IMR-90 (cell line): Measurements from ENCODE around the gene C2. TPM values are rescaled to one million over a fixed set of nuclear protein-coding genes. Genes with fewer than 3 reads are reported as not detected.

Experiments used
- ATAC-seq: fragments of 200-7000 bp; cut with Tn5 transposase; 2 replicates; pipeline ENCODE4 v1.9.1; 2020; ENCODE audit warnings: low read depth, mild to moderate bottlenecking, moderate library complexity
- BruUV-seq: library from RNA; stranded (reverse); fragments of 400-500 nt; replicated peaks from 2 replicates; lab custom pipeline; 2021; lab: Mats Ljungman, UMichigan
- CTCF ChIA-PET: fragments of 300-600 bp; formaldehyde crosslinking; extraction: SDS; loops from one replicate; lab custom pipeline; 2021; ENCODE audit warnings: antibody characterized with exemption; lab: Yijun Ruan, JAX
- POLR2A ChIA-PET: fragments of 300-600 bp; sonication (Branson Sonifier 250); formaldehyde crosslinking; loops from one replicate; lab custom pipeline; 2022; ENCODE audit warnings: antibody characterized with exemption; ENCODE audit not compliant: unreplicated experiment; lab: Charles Lee
- DNase-seq: peaks from one replicate; pipeline ENCODE4 v3.0.0; 2013
- H2AFZ ChIP-seq: replicated peaks from 2 replicates; pipeline ENCODE3; 2013; ENCODE audit warnings: low read length, mild to moderate bottlenecking; ENCODE audit not compliant: poor library complexity
- H2AK5ac ChIP-seq: 2 replicates; pipeline ENCODE4 v1.6.1; 2013; ENCODE audit warnings: low read depth, low read length, inconsistent platforms
- H2AK9ac ChIP-seq: replicated peaks from 2 replicates; pipeline ENCODE3; 2013; ENCODE audit warnings: mild to moderate bottlenecking, low read depth, low read length, moderate library complexity; ENCODE audit not compliant: poor library complexity
- H2BK120ac ChIP-seq: 2 replicates; pipeline ENCODE4 v1.6.1; 2013; ENCODE audit warnings: low read depth, low read length, inconsistent platforms
- H2BK15ac ChIP-seq: 3 replicates; pipeline ENCODE4 v1.6.1; 2013; ENCODE audit warnings: low read depth, low read length, inconsistent platforms
- H2BK20ac ChIP-seq: 2 replicates; pipeline ENCODE4 v1.6.1; 2013; ENCODE audit warnings: low read depth, mild to moderate bottlenecking, inconsistent platforms, low read length, moderate library complexity
- H2BK5ac ChIP-seq: 2 replicates; pipeline ENCODE4 v1.6.1; 2013; ENCODE audit warnings: mild to moderate bottlenecking, low read depth, low read length, inconsistent platforms; ENCODE audit not compliant: poor library complexity, severe bottlenecking
- H3K14ac ChIP-seq: replicated peaks from 2 replicates; pipeline ENCODE4 v1.6.1; 2013; ENCODE audit warnings: low read depth, low read length, inconsistent platforms
- H3K18ac ChIP-seq: 2 replicates; pipeline ENCODE4 v1.6.1; 2013; ENCODE audit warnings: low read depth, low read length, control low read depth
- H3K23ac ChIP-seq: 2 replicates; pipeline ENCODE4 v1.6.1; 2013; ENCODE audit warnings: low read depth, low read length, inconsistent platforms
- H3K27ac ChIP-seq: 2 replicates; pipeline ENCODE4 v1.5.1; 2013; ENCODE audit warnings: mild to moderate bottlenecking, control low read depth, low read length; ENCODE audit not compliant: insufficient read depth
- H3K27me3 ChIP-seq: 2 replicates; pipeline ENCODE4 v1.6.1; 2013; ENCODE audit warnings: low read length; ENCODE audit not compliant: control insufficient read depth, insufficient read depth
- H3K36me3 ChIP-seq: 2 replicates; pipeline ENCODE4 v1.6.1; 2013; ENCODE audit warnings: low read length, mixed read lengths; ENCODE audit not compliant: control insufficient read depth, insufficient read depth
- H3K4ac ChIP-seq: 2 replicates; pipeline ENCODE4 v1.6.1; 2013; ENCODE audit warnings: low read depth, low read length, inconsistent platforms
- H3K4me1 ChIP-seq: 2 replicates; pipeline ENCODE4 v1.6.1; 2013; ENCODE audit warnings: low read length, mixed read lengths; ENCODE audit not compliant: control insufficient read depth, insufficient read depth
- H3K4me2 ChIP-seq: 2 replicates; pipeline ENCODE4 v1.6.1; 2013; ENCODE audit warnings: low read depth, mild to moderate bottlenecking, control low read depth, low read length, moderate library complexity
- H3K4me3 ChIP-seq: 2 replicates; pipeline ENCODE4 v1.5.1; 2013; ENCODE audit warnings: low read depth, mild to moderate bottlenecking, control low read depth, low read length, moderate library complexity; ENCODE audit not compliant: insufficient read depth
- H3K56ac ChIP-seq: 2 replicates; pipeline ENCODE4 v1.6.1; 2013; ENCODE audit warnings: low read length, inconsistent platforms; ENCODE audit not compliant: insufficient read depth; ENCODE audit errors: extremely low read depth
- H3K79me1 ChIP-seq, 2 experiments: 2 replicates each; pipeline ENCODE4 v1.6.1; 2013; ENCODE audit warnings: low read length in 2 of 2, inconsistent platforms in 1 of 2, low read depth in 1 of 2
- H3K9ac ChIP-seq: 2 replicates; pipeline ENCODE4 v1.6.1; 2013; ENCODE audit warnings: low read depth, low read length, control low read depth
- H3K9me1 ChIP-seq: 2 replicates; pipeline ENCODE4 v1.6.1; 2013; ENCODE audit warnings: low read length, inconsistent platforms; ENCODE audit not compliant: insufficient read depth
- H3K9me3 ChIP-seq: 2 replicates; pipeline ENCODE4 v1.6.1; 2013; ENCODE audit warnings: low read length; ENCODE audit not compliant: control insufficient read depth, insufficient read depth
- H4K20me1 ChIP-seq: 2 replicates; pipeline ENCODE4 v1.6.1; 2013; ENCODE audit warnings: low read length, inconsistent platforms; ENCODE audit not compliant: insufficient read depth
- H4K5ac ChIP-seq: 2 replicates; pipeline ENCODE4 v1.6.1; 2013; ENCODE audit warnings: mild to moderate bottlenecking, low read depth, low read length, control low read depth
- H4K8ac ChIP-seq, 2 experiments: 2 replicates each; pipeline ENCODE4 v1.6.1; 2013; ENCODE audit warnings: low read depth in 2 of 2, low read length in 2 of 2, control low read depth in 1 of 2, inconsistent platforms in 1 of 2
- H4K91ac ChIP-seq: 2 replicates; pipeline ENCODE4 v1.6.1; 2013; ENCODE audit warnings: low read depth, low read length, inconsistent platforms; ENCODE audit not compliant: insufficient read depth
- MXI1 ChIP-seq: IDR thresholded peaks from 2 replicates; pipeline ENCODE4 v1.6.1; 2012; ENCODE audit warnings: low read depth, mild to moderate bottlenecking, low read length, moderate library complexity, borderline replicate concordance
- RAD21 ChIP-seq: IDR thresholded peaks from 2 replicates; pipeline ENCODE4 v1.6.1; 2012; ENCODE audit warnings: low read length, improper control_type of control experiment
- RCOR1 ChIP-seq: IDR thresholded peaks from 2 replicates; pipeline ENCODE4 v1.6.1; 2012; ENCODE audit warnings: mild to moderate bottlenecking, low read length, improper control_type of control experiment; ENCODE audit not compliant: insufficient replicate concordance
- RFX5 ChIP-seq: IDR thresholded peaks from 2 replicates; pipeline ENCODE4 v1.8.0; 2012; ENCODE audit warnings: low read depth, mild to moderate bottlenecking, low read length, moderate library complexity
- WGBS, 2 experiments: methylation state at CpG; one replicate each; pipeline versions ENCODE4 v1.1.5 to v1.1.7; 2013; ENCODE audit warnings: missing lambda C conversion rate in 2 of 2; ENCODE audit not compliant: insufficient read length in 1 of 2; ENCODE audit errors: extremely low coverage in 2 of 2; 5-methylcytosine and 5-hydroxymethylcytosine counted together
- dilution Hi-C: fragments of 300-500 bp; cut with HindIII; formaldehyde crosslinking; loops from one replicate; pipeline ENCODE4 v1.14.3; 2018; ENCODE audit warnings: low sequenced_read_pairs; ENCODE audit not compliant: unreplicated experiment
- in situ Hi-C: fragments of 300-500 bp; cut with MboI; formaldehyde crosslinking; loops from 3 replicates; pipeline ENCODE4 v1.14.3; 2019; ENCODE audit warnings: low sequenced_read_pairs, inconsistent platforms, mixed read lengths
- intact Hi-C: fragments of 100-400 bp; cut with micrococcal nuclease; formaldehyde crosslinking; loops from 2 replicates; pipeline ENCODE4 v1.10.0; 2022
- polyA plus RNA-seq, 3 experiments: library from polyadenylated mRNA; depleted of rRNA; stranded (reverse); fragments of >200 nt; gene quantifications; 2 replicates each; pipeline ENCODE4 v1.2.3, GENCODE V29; 2012; ENCODE audit warnings: low replicate concordance in 1 of 3
- total RNA-seq: library from RNA; depleted of rRNA; stranded (reverse); fragments of >200 nt; gene quantifications from 2 replicates; pipeline ENCODE4 v1.2.3, GENCODE V29; 2012
- TF ChIP-seq, protein P1 (sequence below): fragments of 150-350 bp; IDR thresholded peaks from 2 replicates; pipeline ENCODE4 v1.6.1; 2016; ENCODE audit warnings: low read depth, mild to moderate bottlenecking, low read length, moderate library complexity, borderline replicate concordance

Gene C2
- total and polyA plus RNA-seq, 2 of the 4 experiments (the other 2 are of a cell fraction) = 0.18 to 0.19 TPM

DNA sequence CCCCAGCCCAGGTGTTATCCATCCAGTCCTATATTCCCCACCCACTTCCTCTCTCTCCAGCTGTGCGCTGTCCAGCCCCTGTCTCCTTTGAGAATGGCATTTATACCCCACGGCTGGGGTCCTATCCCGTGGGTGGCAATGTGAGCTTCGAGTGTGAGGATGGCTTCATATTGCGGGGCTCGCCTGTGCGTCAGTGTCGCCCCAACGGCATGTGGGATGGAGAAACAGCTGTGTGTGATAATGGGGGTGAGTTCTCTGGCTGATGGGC lies 1.1 kb downstream of the C2 start:
- CTCF ChIA-PET = no interaction called here

More for the DNA sequence above, 1.1 kb downstream of the C2 start:
- WGBS, 2 experiments = 62% methylated on average over 7 of the region's 9 CpGs; no CpG with 5 or more reads in 1 of the 2 experiments
- Histone ChIP-seq H2AK9ac (no peak overlapping the region), H2BK5ac (no peak overlapping the region), H2BK15ac (no peak overlapping the region), H4K5ac (no peak overlapping the region), H2AK5ac (no peak overlapping the region), H3K14ac (no peak overlapping the region), H3K79me1 (no peaks in the 10 kb centered on the region), H4K91ac (no peak overlapping the region), H3K4me2 (no peak overlapping the region), H3K4ac (no peak overlapping the region), H3K27me3 (peaks cover 3% of the 10 kb centered on the region; the same call in 1 of the 2 replicates), H3K9me1 (0 out of 2 replicates have a peak, but pooled peaks cover 3% of the 10 kb centered on the region), H3K9me3 (no peaks in the 10 kb centered on the region), H3K36me3 (no peaks in the 10 kb centered on the region), H3K4me3 (no peak overlapping the region), H4K20me1 (no peaks in the 10 kb centered on the region), H3K23ac (no peak overlapping the region), H3K9ac (no peak overlapping the region), H3K18ac (no peak overlapping the region), H2BK20ac (no peak overlapping the region), H3K4me1 (peaks cover 1% of the 10 kb centered on the region; the same call in 1 of the 2 replicates), H2AFZ (peak overlapping the region; percentile 29), H4K8ac (no peak overlapping the region), H3K27ac (no peak overlapping the region), H3K56ac (no peak overlapping the region), H2BK120ac (no peak overlapping the region)
- in situ Hi-C loops (no loop called here), dilution Hi-C loops (no loop called here), intact Hi-C loops (no loop called here)
- no peak for DNase-seq
- ATAC-seq = no peak
- POLR2A ChIA-PET = no interaction called here
- BruUV-seq = no TSS peak
- TF ChIP-seq MXI1 = no peak
- TF ChIP-seq RFX5 = no peak
- TF ChIP-seq, protein P1, sequence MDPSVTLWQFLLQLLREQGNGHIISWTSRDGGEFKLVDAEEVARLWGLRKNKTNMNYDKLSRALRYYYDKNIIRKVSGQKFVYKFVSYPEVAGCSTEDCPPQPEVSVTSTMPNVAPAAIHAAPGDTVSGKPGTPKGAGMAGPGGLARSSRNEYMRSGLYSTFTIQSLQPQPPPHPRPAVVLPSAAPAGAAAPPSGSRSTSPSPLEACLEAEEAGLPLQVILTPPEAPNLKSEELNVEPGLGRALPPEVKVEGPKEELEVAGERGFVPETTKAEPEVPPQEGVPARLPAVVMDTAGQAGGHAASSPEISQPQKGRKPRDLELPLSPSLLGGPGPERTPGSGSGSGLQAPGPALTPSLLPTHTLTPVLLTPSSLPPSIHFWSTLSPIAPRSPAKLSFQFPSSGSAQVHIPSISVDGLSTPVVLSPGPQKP = no peak
- TF ChIP-seq RCOR1 = no peak
- TF ChIP-seq RAD21 = no peak
